Islet precursor cell (in vitro differentiated cells): ENCODE measurements around the gene FERMT3.

Experiments
- DNase-seq: peaks from one replicate; pipeline ENCODE4 v3.0.0-alpha.2; 2018

Gene FERMT3

DNA sequence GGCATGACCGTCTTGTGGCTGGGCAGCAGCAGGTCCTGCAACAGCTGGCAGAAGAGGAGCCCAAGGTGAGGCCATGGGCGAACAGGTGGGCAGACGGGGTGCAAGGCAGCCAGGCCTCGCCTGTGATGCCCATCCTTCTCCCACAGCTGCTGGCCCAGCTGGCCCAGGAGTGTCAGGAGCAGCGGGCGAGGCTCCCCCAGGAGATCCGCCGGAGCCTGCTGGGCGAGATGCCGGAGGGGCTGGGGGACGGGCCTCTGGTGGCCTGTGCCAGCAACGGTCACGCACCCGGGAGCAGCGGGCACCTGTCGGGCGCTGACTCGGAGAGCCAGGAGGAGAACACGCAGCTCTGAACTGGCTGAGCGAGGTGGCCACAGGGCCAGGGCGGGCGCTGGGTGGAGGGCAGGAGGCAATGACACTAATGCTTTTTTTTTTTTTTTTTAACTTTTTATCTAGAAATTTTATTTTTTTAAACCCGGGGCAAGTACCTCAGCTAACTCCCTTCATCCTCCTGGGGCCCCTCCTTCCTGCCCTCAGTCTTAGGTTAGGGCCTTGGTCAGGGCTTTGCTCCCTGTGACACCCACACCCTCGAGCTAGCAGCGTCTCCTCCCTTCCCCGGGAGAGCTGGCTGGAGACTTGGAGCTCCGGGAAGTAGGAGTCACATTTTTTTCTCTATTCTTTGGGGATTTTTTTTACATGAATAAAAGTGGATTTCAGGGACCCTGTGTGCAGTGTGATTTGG lies 60.9 kb downstream of the FERMT3 start:
- no peak for DNase-seq

DNA sequence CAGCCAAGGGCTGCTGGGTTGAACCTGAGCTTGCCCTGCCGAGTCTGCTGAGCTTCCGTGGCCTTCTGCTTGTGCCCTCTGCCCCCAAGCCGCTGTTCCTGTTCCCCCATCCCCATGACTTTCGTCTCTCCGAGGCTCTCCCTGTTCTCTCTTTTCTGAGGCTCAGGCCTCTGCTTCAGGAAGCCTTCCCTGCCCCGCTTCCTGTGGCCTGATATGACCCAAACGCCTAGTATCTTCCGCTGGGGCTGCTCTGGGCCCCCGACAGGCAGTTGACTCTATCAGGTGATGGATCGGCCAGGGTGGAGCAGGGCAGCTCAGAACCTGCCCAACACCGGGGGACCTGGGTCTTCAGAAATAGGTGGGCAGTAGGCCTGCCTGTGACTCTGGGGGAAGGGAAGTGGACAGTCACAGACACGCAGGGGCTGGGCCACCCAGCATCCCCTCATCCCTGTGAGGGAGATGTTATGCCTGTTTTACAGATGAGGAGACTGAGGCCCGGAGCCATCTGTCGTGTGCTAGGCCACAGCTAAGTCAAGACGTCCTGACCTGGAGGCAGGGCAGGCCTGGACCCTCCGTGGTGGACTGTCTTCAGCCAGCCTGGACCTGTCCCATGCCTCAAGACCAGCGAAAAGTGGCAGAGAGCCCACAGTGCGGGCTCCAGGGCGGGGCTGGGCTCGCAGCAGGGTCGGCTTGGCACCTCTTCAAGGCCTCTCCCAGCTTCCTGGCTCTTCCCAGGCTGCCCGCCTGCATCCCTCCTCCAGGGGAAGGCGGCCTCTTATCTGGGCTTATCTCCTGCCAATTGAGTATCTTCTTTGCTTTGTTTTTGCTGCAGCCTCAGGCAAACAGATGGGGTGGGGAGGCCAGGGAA lies 61.7 kb downstream of the FERMT3 start:
- peak; percentile 85 for DNase-seq

DNA sequence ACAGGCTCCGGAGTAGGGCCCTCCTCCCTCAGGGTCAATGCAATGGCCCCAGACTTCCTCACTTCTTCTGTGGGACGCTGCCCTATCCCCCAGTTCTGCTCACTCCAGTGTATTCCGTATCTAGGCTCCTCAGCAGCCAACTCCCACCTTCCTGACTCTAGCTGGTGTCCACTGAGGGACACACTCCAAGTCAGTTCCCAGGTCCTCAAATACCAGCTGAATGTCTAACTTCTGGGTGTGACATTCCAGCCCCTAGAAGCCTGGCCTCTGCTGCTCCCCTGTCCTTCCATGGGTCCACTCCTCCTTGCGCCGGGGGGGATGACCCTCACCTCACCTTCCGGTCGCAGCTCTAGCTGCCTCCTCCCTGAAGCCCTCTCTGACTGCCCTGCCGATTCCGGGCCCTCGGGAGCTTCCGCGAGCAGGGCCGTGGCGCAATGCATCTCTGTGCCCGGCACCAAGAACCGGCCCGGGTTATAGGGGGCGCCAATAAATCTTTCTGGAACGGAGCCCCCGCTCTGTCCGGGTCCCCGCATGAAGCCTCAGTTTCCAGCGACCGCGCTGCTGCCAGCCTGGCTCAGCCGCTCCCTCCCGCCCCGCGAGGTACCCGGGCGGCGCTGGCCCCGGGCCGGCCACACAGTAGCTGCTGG lies 62.5 kb downstream of the FERMT3 start:
- peak; percentile 86 for DNase-seq

DNA sequence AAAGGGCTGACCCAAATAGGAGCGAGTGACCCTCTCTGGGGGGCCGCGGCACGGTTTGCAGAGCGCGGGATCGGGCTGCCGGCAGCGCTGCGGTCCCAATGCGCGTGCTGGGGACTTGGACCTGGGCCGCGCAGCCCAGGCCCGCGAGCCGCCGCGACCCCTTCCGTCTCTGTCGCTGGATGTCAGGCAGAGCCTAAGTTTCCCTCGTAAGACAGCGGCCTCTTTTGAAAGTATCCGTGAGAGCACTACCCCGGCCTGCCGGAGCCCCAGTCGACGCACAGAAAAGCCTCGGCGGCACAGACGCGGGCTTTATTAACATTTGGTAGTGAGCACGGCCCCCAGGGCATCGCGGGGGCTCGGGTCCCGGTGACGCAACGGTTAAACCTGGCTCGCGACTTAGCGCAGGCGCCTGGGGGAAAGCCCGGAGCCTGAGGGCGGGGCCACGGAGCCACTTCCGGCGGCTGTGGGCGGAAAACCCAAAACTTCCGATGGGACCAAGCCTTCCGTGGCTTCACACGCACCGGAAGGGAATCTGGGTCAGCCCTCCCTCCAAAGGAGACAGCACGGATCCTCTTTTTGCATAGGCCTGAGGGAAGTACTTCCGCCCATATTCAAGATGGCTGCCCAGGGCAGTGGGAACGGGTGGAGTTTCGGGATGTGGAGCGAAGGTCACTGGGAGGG lies 63.2 kb downstream of the FERMT3 start:
- peak; percentile 100 for DNase-seq
